Measurements from ENCODE around the gene PLEKHH3. TPM values are rescaled to one million over a fixed set of nuclear protein-coding genes. Genes with fewer than 3 reads are reported as not detected.

The PLEKHH3 gene
- total RNA-seq, 2 donors from 2014 or later: 63.0 to 105 TPM

DNA sequence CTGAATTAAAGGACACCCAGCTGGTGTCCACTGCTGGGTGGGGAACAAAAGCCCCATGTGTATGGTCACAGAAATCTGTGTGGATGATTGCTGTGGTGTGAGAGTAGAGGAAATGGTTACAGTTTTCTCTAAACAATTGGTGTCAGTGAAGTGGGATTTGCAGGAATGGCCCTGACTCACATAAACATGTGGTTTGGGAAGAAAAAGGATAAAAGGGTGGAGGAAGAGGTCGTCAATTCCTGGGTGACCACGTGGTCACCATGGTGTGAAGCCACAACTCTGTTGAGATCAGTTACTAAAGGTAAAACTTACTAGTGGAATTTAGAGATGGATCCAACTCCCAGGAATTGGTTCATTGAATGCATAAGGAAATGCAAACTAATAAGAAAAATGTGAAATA lies 21.3 kb downstream of the PLEKHH3 start:
- H3K27me3 ChIP-seq: no peaks in the 10 kb centered on the region
- intact Hi-C loops (cut with DNase I): no loop called here
- WGBS, 2 donors: 74 to 77% methylated on average over 2 of the region's 2 CpGs
- ATAC-seq (no peak), DNase-seq (no peak)
- H3K4me3 ChIP-seq: no peak overlapping the region
- no peak overlapping the region for H3K27ac ChIP-seq
- no peaks in the 10 kb centered on the region for H3K9me3 ChIP-seq
- TF ChIP-seq, protein P1, sequence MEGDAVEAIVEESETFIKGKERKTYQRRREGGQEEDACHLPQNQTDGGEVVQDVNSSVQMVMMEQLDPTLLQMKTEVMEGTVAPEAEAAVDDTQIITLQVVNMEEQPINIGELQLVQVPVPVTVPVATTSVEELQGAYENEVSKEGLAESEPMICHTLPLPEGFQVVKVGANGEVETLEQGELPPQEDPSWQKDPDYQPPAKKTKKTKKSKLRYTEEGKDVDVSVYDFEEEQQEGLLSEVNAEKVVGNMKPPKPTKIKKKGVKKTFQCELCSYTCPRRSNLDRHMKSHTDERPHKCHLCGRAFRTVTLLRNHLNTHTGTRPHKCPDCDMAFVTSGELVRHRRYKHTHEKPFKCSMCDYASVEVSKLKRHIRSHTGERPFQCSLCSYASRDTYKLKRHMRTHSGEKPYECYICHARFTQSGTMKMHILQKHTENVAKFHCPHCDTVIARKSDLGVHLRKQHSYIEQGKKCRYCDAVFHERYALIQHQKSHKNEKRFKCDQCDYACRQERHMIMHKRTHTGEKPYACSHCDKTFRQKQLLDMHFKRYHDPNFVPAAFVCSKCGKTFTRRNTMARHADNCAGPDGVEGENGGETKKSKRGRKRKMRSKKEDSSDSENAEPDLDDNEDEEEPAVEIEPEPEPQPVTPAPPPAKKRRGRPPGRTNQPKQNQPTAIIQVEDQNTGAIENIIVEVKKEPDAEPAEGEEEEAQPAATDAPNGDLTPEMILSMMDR (IDR thresholded peaks at IDR 0.05): no peak
- TF ChIP-seq POLR2A (IDR thresholded peaks at IDR 0.05): no peak
- peaks cover 42% of the 10 kb centered on the region for H3K4me1 ChIP-seq
- no peaks in the 10 kb centered on the region for H3K36me3 ChIP-seq (replicated peaks in 1 of 2; ENCODE audit: insufficient read depth in 1 of 2, low read depth in 2 of 2)

DNA sequence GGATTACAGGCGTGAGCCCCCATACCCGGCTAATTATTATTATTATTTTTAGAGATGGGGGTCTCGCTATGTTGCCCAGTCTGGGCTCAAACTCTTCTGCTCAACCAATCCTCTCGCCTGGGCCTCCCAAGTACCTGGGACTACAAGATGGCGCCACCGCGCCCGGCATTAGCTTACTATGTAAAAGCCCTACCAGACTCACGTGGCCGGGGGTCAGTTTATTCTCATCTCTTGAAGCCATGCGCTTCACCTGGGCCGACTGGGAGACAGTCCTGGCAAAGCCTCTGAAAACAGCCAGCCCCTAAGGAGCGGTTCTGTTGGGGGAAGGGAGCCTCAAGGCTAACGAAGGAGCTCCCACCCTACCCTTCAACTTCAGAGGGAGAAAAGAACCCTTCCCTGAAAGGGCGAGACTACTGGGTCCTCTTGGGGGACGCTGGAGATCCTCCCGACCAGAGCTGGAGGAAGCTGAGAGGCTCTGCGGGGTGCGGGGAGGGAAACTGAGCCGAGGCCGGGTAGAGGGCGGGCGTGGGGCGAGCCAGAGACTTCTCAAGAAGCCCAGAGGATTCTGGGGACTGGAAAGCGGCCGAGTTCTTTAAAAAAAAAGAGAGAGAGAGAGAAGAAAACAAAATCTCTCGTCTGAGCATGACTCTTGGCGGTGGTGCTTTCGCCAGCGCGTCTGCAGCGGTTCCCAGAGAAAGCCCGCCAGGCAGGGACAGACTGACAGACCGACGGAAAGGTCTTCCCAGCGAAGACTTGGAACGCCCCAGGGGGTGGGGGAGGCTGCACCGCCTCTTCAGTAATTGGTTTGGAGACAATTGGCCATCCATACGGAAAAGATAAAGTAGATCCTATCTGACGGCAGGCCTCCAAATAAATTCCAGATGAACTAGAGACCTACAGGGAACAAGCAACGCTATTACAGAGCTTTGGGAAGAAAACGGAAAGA lies 23.3 kb downstream of the PLEKHH3 start:
- Histone ChIP-seq H3K9me3 (no peaks in the 10 kb centered on the region), H3K4me3 (no peak overlapping the region), H3K27ac (peak overlapping the region in 3 of 4 donors; percentile 75 to 81 (median 78)), H3K36me3 (replicated peaks in 1 of 2; ENCODE audit: insufficient read depth in 1 of 2, low read depth in 2 of 2) (no peaks in the 10 kb centered on the region), H3K4me1 (peaks cover 40% of the 10 kb centered on the region), H3K27me3 (no peaks in the 10 kb centered on the region)
- intact Hi-C loops (cut with DNase I): no loop called here
- DNase-seq (peak; percentile 68 to 81 (median 74)), ATAC-seq (peak; percentile 76)
- peak in 2 of 3 donors; percentile 33 to 43 for TF ChIP-seq POLR2A (IDR thresholded peaks at IDR 0.05)
- TF ChIP-seq, protein P1 (IDR thresholded peaks at IDR 0.05): no peak
- WGBS, 2 donors: 26 to 33% methylated on average over 40 to 42 of the region's 42 CpGs

DNA sequence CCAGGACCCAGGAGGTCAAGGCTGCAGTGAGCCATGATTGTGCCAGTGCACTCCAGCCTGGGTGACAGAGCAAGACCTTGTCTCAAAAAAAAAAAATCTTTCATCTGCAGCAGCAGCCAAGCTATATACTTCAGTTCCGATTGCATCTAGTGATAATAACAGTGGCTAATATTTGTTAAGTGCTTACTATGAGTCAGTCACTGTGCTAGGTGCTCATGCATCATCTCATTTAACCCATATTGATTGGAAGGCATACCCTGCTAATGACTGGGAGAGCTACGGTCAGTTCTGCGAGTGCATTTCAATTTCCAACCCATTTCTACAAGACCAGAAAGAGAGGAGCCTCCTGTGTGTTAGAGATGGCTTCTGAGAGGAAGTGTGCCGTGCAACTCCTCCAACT lies 25.4 kb downstream of the PLEKHH3 start:
- peaks cover 40% of the 10 kb centered on the region for H3K4me1 ChIP-seq
- DNase-seq (no peak), ATAC-seq (no peak)
- 72 to 73% methylated on average over 4 of the region's 4 CpGs for WGBS, 2 donors
- intact Hi-C loops (cut with DNase I): no loop called here
- TF ChIP-seq POLR2A (IDR thresholded peaks at IDR 0.05): no peak
- TF ChIP-seq, protein P1 (IDR thresholded peaks at IDR 0.05): no peak
- H3K27ac ChIP-seq: peak overlapping the region in 1 of 4 donors; percentile 48
- no peaks in the 10 kb centered on the region for H3K36me3 ChIP-seq (replicated peaks in 1 of 2; ENCODE audit: insufficient read depth in 1 of 2, low read depth in 2 of 2)
- no peaks in the 10 kb centered on the region for H3K27me3 ChIP-seq
- H3K4me3 ChIP-seq: no peak overlapping the region
- no peaks in the 10 kb centered on the region for H3K9me3 ChIP-seq

DNA sequence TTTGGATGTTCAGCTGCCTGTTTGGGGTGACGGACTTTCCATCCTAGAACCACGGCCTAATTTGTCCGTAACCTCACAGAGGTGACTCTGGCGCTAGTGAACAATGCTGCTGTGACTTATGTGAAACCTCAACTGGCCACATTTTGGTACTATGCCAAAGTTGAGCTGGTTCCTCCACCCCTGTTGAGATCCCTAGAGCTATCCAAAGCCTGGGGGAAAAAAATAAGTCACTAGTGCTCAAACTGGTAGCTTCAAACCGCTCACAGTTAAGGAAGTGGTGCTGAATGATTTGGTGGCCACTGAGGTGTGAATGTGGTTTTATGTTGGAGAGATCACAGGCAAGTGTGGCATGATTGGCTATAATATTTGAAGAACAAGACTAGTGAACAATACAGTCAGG lies 29.0 kb downstream of the PLEKHH3 start:
- no peak for ATAC-seq
- H3K36me3 ChIP-seq (replicated peaks in 1 of 2; ENCODE audit: insufficient read depth in 1 of 2, low read depth in 2 of 2): no peaks in the 10 kb centered on the region
- 81 to 91% methylated on average over 5 of the region's 5 CpGs for WGBS, 2 donors

More for the DNA sequence above, 29.0 kb downstream of the PLEKHH3 start:
- intact Hi-C loops (cut with DNase I): no loop called here
- Histone ChIP-seq H3K9me3 (no peaks in the 10 kb centered on the region), H3K4me3 (no peak overlapping the region), H3K27me3 (no peaks in the 10 kb centered on the region), H3K4me1 (peaks cover 19% of the 10 kb centered on the region), H3K27ac (no peak overlapping the region)
- no peak for DNase-seq
- TF ChIP-seq, protein P1 (IDR thresholded peaks at IDR 0.05): no peak
- no peak for TF ChIP-seq POLR2A (IDR thresholded peaks at IDR 0.05)

All from body of pancreas (tissue), 4 donors.